IgD-negative memory B cell (primary cell): Measurements from ENCODE around the gene KRTAP10-12. TPM values are rescaled to one million over a fixed set of nuclear protein-coding genes. Genes with fewer than 3 reads are reported as not detected.

ENCODE experiments used
- H3K27ac Mint-ChIP-seq, 3 donors: one replicate each; pipeline ENCODE4 v1.8.0; 2020 to 2022; ENCODE audit warnings: mild to moderate bottlenecking in 3 of 3, mixed read lengths in 3 of 3, moderate library complexity in 1 of 3
- H3K27me3 Mint-ChIP-seq: one replicate; pipeline ENCODE4 v1.8.0; 2021; ENCODE audit warnings: mixed read lengths
- H3K36me3 Mint-ChIP-seq: one replicate; pipeline ENCODE4 v1.8.0; 2020; ENCODE audit warnings: mild to moderate bottlenecking, mixed read lengths
- H3K4me1 Mint-ChIP-seq, 3 donors: one replicate each; pipeline ENCODE4 v1.8.0; 2020 to 2022; ENCODE audit warnings: mixed read lengths in 3 of 3, mild to moderate bottlenecking in 1 of 3
- H3K4me3 Mint-ChIP-seq, 4 donors: one replicate each; pipeline ENCODE4 v1.8.0; 2020 to 2022; ENCODE audit warnings: mild to moderate bottlenecking in 4 of 4, mixed read lengths in 4 of 4, moderate library complexity in 3 of 4
- H3K9me3 Mint-ChIP-seq, 3 donors: one replicate each; pipeline ENCODE4 v1.8.0; 2020 to 2021; ENCODE audit warnings: mixed read lengths in 3 of 3, mild to moderate bottlenecking in 1 of 3
- polyA plus RNA-seq: library from polyadenylated mRNA; unstranded; fragments of 300-500 nt; fragmentation: Illumina TruSeq; gene quantifications from one replicate; pipeline ENCODE4 v1.2.3, GENCODE V29; 2021

The KRTAP10-12 gene
- polyA plus RNA-seq, 1 donor from 2014 or later: not detected

DNA sequence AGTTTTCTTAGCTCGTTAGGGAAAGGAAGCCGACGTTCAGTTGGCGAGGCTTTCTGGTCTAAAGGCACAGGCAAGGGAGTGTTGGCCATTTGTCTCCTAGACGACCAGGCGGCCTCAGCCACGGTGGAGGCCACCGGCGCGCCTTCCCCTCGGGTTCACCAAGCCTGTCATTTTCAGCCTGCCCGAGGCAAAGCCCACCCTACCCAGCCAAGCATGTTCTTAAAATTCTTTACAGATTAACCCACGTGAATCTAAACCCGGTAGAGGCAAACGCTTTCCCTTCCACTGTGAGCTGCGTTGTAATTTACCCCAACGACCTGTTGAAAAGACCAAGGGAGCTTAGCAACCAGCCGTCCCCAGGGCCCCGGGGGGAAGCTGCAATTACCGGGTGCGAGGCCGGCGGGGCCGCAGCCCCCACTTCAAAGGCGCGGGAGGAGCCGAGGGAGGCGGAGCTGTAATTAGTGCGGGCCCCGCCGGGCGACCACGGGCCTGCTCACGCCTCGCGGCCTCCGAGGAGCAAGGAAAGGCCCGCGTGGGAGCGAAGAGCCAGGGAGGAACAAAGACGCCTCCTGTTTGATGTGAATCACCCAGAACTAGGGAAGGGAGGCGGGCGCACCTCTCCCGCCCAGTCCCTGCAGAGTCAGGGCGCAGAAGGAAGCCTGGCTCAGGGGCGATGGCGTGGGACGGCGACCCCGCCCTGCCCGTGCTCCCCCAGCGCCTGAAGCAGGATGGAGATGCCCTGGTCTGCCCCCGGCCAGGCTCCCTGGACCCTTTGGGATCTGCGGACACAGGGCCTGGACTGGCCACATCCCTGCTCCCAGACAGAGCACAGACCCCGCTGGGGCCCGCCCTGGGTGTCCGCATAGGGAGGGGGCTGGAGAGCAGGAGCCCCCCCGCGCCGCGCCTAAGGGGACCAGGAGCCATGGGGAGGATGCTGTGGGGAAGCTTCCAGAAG, 26.5 kb downstream of the KRTAP10-12 start:
- Mint-ChIP-seq H3K4me1 (peaks cover 0 to 4% (median 3%) of the 10 kb centered on the region in 3 donors), H3K27me3 (peaks cover 45% of the 10 kb centered on the region), H3K9me3 (peaks cover 0 to 2% (median 0%) of the 10 kb centered on the region in 3 donors), H3K27ac (peak overlapping the region in 1 of 3 donors; percentile 53), H3K36me3 (no peaks in the 10 kb centered on the region), H3K4me3 (peak overlapping the region in 2 of 4 donors; percentile 71 to 76)

DNA sequence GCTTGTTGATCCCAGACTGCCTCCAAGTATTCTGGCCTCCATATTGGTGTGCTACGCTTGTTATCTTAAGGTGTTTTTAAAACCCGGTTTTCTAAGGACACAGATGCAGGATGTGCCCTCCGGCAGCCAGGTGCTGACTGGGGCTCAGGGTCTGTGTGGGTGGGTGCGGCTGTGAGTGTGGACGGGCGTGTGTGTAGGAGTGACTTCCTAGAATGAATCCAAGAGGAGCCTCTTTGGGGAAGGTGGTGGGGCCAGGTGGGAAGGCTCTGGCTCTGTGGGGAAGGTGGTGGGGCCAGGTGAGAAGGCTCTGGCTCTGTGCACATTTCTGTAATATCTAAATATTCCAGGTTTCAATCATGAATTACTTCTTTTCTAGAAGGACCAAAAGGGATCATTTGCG, 27.2 kb downstream of the KRTAP10-12 start:
- Mint-ChIP-seq H3K27ac (no peak overlapping the region), H3K27me3 (peaks cover 41% of the 10 kb centered on the region), H3K36me3 (no peaks in the 10 kb centered on the region), H3K4me3 (peak overlapping the region in 1 of 4 donors; percentile 50), H3K4me1 (peaks cover 0 to 4% (median 3%) of the 10 kb centered on the region in 3 donors), H3K9me3 (peaks cover 0 to 2% (median 0%) of the 10 kb centered on the region in 3 donors)

DNA sequence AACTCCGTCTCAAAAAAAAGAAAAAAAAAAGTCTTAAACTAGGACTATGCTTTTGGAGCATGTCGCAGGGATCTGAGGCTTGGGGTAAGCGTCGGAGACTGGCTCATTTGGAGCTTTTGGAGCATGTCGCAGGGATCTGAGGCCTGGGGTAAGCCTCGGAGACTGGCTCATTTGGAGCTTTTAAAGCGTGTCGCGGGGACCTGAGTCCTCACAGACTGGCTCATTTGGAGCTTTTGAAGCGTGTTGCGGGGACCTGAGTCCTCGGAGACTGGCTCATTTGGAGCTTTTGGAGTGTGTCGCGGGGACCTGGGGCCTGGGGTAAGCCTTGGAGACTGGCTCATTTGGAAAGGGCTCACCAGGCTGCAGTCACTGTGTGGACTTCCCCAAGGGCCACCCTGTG, 28.0 kb downstream of the KRTAP10-12 start:
- Mint-ChIP-seq H3K4me1 (peaks cover 0 to 4% (median 3%) of the 10 kb centered on the region in 3 donors), H3K36me3 (no peaks in the 10 kb centered on the region), H3K4me3 (no peak overlapping the region), H3K27me3 (peaks cover 42% of the 10 kb centered on the region), H3K27ac (no peak overlapping the region), H3K9me3 (peaks cover 0 to 2% (median 0%) of the 10 kb centered on the region in 3 donors)

DNA sequence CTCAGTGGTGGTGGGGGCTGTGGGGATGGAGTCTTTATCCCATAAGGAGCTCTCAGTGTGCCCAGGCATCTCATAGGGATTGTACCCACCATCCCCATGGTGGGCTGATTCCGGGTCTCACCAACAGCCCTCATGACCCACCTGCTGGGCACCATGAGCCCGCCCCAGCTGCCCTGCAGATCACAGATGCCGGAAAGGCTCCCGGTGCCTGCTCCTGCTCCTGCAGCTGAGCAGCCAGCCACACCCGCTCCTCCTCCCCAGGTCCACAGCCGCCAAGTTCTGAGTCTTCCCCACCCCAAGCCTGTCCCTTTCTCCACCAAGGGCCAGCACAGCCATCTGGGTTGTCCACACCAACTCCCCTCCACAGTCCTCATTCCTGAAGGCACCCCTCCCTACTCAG, 29.9 kb downstream of the KRTAP10-12 start:
- Mint-ChIP-seq H3K9me3 (peaks cover 0 to 2% (median 0%) of the 10 kb centered on the region in 3 donors), H3K27me3 (peaks cover 43% of the 10 kb centered on the region), H3K4me1 (peaks cover 0 to 4% (median 3%) of the 10 kb centered on the region in 3 donors), H3K36me3 (no peaks in the 10 kb centered on the region), H3K27ac (no peak overlapping the region), H3K4me3 (no peak overlapping the region)

DNA sequence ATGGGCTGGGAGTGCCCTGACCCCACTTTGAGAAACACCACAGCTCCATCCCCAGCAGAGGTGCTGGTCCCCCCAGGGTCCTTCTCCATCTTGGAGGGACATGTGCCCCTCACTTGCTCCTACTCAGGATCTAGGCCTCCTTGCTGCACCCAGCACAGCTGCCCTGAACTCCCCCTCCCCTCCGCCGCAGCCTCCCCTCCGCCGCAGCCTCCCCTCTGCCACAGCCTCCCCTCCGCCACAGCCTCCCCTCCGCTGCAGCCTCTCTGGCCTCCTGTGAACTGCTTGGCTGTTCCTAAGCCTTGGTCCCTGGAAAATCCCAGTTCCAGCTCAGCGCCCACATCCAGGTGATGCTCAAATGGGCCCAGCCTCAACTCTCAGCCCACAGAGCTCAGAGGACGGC, 30.3 kb downstream of the KRTAP10-12 start:
- Mint-ChIP-seq H3K4me1 (peaks cover 0 to 4% (median 3%) of the 10 kb centered on the region in 3 donors), H3K36me3 (no peaks in the 10 kb centered on the region), H3K9me3 (peaks cover 0 to 2% (median 0%) of the 10 kb centered on the region in 3 donors), H3K4me3 (no peak overlapping the region), H3K27ac (no peak overlapping the region), H3K27me3 (peaks cover 39% of the 10 kb centered on the region)

DNA sequence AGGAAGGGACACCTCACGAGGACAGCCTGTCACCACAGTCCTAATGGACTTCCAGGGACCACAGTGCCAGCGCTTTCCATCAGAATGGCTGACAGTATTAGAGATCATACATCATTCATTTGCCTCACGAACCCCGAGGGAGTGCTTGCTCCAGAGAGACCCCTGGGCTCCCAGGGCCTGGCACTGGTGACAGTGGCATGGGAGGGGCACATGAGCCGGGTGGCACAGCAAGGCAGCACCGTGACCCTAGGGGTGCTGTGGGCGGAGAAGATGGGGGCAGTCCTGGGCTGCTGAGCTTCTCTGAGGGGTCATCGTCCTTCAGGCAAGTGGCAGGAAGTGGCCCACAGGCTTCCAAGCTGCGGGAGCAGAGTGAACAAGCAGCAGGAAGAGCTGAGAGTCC, 30.8 kb downstream of the KRTAP10-12 start:
- Mint-ChIP-seq H3K27me3 (peaks cover 35% of the 10 kb centered on the region), H3K27ac (no peak overlapping the region), H3K4me1 (peaks cover 0 to 3% (median 3%) of the 10 kb centered on the region in 3 donors), H3K36me3 (no peaks in the 10 kb centered on the region), H3K4me3 (no peak overlapping the region), H3K9me3 (peaks cover 0 to 2% (median 0%) of the 10 kb centered on the region in 3 donors)

DNA sequence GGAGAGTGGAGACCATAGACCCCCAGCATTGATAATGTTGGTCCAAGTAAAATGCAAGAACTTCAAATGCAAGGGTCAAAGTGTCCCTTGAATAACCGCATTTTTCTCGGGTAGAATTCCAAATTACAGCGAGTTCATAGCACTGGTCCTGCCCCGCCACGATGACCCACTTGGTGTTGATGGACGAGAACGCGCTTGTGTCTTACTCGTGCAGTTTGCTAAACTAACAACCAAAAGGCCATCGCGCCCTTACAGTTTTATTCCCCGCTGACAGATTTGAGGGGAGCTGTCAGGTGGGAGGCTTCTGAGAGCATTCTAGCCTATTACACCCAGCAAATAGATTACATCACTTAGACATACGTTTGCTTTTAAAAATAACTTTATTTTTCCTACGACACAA, 31.7 kb downstream of the KRTAP10-12 start:
- Mint-ChIP-seq H3K4me1 (no peaks in the 10 kb centered on the region), H3K36me3 (no peaks in the 10 kb centered on the region), H3K27ac (no peak overlapping the region), H3K4me3 (no peak overlapping the region), H3K27me3 (peaks cover 28% of the 10 kb centered on the region), H3K9me3 (peaks cover 0 to 2% (median 0%) of the 10 kb centered on the region in 3 donors)

DNA sequence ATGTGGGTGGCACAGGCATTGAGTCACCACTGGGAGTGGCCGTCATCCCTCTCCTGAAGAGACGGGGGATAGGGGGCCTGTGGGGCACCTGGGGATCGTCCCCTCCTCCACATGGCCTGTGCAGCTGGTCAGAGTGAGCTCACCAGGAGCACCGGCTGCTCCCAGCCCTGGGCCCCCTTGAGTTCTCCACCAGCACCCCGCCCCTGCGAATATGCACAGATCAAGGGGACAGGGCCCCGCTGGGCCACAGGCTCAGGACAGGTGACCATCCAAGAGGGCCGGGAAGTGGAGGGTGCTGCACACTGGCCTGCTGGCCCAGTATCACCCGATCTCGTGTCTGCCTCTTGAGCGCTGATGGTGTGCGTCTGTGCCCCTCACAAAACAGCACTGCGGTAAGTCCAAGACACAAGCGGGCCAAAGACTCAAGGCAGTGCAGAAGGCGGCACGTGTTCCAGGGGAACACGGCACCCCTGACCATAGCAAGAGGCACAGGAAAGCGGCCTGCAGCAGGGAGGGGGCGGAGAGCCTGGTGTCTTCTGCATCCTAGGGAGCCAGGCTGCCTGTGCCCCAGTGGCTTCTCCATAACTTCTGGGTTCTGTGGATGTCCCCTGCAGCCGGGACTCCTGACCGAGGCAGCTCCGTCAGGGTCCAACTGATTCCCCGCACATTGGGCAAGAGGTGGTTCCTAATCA, 32.5 kb downstream of the KRTAP10-12 start:
- H3K27me3 Mint-ChIP-seq: peaks cover 23% of the 10 kb centered on the region
- no peaks in the 10 kb centered on the region for H3K9me3 Mint-ChIP-seq
- H3K4me3 Mint-ChIP-seq: no peak overlapping the region
- H3K4me1 Mint-ChIP-seq: no peaks in the 10 kb centered on the region
- H3K27ac Mint-ChIP-seq: no peak overlapping the region
- no peaks in the 10 kb centered on the region for H3K36me3 Mint-ChIP-seq

DNA sequence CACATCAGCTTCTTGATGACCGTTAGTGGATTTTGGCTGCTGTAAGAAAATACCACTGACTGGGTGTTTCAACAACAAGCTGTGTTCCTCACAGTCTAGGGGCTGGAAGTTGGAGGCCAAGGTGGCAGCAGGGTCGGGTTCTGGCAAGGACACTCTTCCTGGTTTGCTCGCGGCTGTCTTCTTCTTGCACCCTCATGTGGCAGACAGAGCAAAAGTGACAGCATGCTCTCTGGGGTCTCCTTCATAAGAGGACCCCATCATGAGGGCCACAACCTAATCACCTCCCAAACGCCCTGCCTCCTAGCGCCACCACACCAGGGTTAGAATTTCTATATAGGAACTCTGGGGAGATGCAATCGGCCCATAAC, 33.0 kb downstream of the KRTAP10-12 start:
- no peaks in the 10 kb centered on the region for H3K4me1 Mint-ChIP-seq
- H3K36me3 Mint-ChIP-seq: no peaks in the 10 kb centered on the region
- no peak overlapping the region for H3K4me3 Mint-ChIP-seq
- H3K27me3 Mint-ChIP-seq: peaks cover 19% of the 10 kb centered on the region
- H3K27ac Mint-ChIP-seq: no peak overlapping the region
- H3K9me3 Mint-ChIP-seq: no peaks in the 10 kb centered on the region

DNA sequence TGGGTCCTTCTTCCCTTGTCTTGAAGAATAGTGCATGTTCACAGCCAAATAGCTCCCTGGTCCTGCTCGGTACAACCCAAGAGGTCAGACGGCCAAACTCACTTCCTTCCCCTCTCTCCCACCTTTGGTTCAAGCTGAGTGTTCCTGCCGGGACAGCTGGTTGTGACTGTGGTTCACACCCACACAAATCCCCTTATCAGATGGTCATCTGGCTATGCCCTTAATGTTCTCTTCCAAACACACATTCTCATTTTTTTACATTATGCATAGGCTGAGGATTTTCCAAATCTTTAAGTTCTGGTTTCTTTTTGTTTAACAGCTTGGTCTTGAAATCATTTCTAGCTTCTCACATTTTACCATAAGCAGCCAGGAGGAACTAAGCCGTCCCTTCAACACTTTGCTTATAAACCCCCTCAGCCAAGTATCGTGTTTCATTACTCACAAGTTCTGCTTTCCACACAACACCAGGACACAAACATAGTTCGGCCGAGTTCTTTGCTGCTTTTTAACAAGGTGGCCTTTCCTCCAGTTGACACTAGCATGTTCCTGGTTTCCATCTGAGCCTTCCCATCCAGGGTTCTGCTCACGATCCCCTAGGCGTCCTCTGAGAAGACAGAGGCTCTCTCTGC, 34.1 kb downstream of the KRTAP10-12 start:
- H3K36me3 Mint-ChIP-seq: no peaks in the 10 kb centered on the region
- no peak overlapping the region for H3K4me3 Mint-ChIP-seq
- H3K27me3 Mint-ChIP-seq: peaks cover 16% of the 10 kb centered on the region
- H3K4me1 Mint-ChIP-seq: no peaks in the 10 kb centered on the region
- peak overlapping the region in 1 of 3 donors; percentile 85 for H3K27ac Mint-ChIP-seq
- H3K9me3 Mint-ChIP-seq: no peaks in the 10 kb centered on the region

DNA sequence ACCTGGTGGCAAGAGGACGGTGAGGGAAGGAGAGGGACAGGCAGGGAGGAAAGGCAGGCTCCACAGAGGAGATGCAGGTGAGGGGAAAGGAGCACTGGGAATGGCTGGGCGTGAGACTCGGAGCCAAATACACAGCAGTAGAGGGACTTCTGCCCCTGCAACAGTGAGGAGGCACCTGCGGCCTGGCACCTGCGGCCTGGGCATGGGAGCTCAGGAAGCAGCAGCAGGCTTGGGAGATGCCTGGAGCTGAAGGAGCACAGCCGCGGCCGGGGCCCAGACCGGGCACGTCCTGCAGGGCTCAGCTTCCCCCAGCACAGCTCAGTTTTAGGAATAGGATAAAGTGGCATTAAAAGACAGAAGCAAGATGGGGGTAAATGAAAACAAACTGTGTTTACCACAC, 35.3 kb downstream of the KRTAP10-12 start:
- no peaks in the 10 kb centered on the region for H3K9me3 Mint-ChIP-seq
- no peak overlapping the region for H3K27ac Mint-ChIP-seq
- H3K4me3 Mint-ChIP-seq: no peak overlapping the region
- no peaks in the 10 kb centered on the region for H3K36me3 Mint-ChIP-seq
- no peaks in the 10 kb centered on the region for H3K4me1 Mint-ChIP-seq
- peaks cover 11% of the 10 kb centered on the region for H3K27me3 Mint-ChIP-seq

DNA sequence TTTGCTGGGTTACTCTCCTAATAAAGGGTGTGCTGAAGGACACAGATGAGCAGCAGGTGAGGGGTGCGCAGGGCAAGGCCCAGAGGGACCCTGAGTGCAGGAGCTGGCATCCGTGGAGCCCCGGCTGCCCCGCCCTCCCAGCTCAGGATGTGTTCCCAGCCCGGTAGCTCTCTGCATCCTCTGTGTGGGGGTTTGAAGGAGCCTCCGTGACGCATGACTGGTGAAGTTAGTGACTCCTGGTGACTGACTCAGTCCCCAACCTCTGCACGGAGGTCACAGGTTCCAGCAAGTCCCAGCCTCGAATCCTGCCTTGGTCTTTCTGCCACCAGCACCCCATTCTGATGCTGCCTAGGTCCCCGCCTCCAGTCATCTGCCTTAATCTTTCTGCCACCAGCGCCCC, 36.0 kb downstream of the KRTAP10-12 start:
- Mint-ChIP-seq H3K27ac (no peak overlapping the region), H3K27me3 (peaks cover 11% of the 10 kb centered on the region), H3K4me3 (no peak overlapping the region)

DNA sequence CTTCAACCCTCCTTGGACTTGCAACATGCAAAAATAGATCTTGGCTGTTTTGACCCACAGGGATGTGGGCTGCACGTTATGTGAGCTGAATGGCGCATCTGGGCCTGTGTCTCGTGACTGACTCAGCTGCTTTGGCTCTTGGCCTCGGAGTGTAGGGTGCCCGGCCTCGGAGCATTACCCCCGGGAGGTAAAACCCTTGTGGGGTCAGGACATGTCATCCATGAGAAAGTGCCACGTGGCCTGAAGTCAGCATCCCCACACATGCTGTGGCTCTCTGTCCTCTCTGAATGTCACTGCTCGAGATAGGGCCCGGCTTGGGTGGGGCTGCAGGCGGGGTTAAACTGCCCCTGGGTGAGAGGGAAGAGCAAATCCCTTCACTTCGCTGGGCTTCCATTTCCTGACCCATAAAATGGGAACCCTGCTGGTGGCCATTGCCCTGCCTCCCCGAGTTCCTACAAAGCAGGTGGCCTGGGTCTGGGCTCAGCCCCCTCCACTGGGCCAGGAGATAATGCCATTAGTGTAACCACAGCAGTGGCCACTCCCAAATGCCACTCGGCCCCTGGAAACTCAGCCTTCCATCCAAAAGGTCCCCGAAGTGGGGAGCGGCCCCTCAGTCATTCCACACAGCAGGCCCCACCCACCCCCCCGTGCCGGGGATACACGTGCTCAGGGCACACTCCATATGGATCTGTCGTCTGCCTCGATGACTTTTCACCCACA, 37.2 kb downstream of the KRTAP10-12 start:
- H3K4me3 Mint-ChIP-seq: no peak overlapping the region
- no peaks in the 10 kb centered on the region for H3K36me3 Mint-ChIP-seq
- no peaks in the 10 kb centered on the region for H3K4me1 Mint-ChIP-seq
- no peak overlapping the region for H3K27ac Mint-ChIP-seq
- H3K27me3 Mint-ChIP-seq: peaks cover 11% of the 10 kb centered on the region
- no peaks in the 10 kb centered on the region for H3K9me3 Mint-ChIP-seq

More for the DNA sequence above, 36.0 kb downstream of the KRTAP10-12 start:
- H3K9me3 Mint-ChIP-seq: no peaks in the 10 kb centered on the region
- no peaks in the 10 kb centered on the region for H3K36me3 Mint-ChIP-seq
- no peaks in the 10 kb centered on the region for H3K4me1 Mint-ChIP-seq

DNA sequence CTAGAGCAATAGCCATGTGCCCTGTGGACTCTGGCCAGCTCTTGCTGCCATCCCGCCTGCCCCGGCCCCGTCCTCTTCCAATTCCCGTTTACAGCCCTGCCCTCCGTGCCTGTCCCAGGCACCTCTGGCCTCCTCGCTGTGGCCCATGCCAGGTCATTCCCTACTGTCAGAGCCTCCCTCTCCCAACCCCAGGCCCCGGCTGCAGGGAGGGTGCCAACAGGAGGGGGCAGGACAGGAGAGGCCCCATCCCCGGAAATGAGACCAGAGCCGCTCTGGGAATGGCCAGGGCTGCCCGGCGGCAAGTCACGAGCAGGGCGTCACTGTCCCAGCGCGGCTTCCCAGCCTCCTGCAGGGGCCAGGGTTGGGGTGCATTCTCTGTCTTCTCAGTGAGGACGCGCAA, 37.9 kb downstream of the KRTAP10-12 start:
- Mint-ChIP-seq H3K27me3 (peaks cover 11% of the 10 kb centered on the region), H3K36me3 (no peaks in the 10 kb centered on the region), H3K9me3 (no peaks in the 10 kb centered on the region), H3K4me1 (no peaks in the 10 kb centered on the region), H3K27ac (no peak overlapping the region), H3K4me3 (no peak overlapping the region)
